GM21717 (cell line): ENCODE data around the gene TPST2.

Experiments
- ATAC-seq: cut with Tn5 transposase; IDR thresholded peaks from one replicate; pipeline ENCODE4 v1.9.1; 2021; ENCODE audit warnings: mild to moderate bottlenecking, moderate library complexity; ENCODE audit not compliant: unreplicated experiment

TPST2 gene

DNA sequence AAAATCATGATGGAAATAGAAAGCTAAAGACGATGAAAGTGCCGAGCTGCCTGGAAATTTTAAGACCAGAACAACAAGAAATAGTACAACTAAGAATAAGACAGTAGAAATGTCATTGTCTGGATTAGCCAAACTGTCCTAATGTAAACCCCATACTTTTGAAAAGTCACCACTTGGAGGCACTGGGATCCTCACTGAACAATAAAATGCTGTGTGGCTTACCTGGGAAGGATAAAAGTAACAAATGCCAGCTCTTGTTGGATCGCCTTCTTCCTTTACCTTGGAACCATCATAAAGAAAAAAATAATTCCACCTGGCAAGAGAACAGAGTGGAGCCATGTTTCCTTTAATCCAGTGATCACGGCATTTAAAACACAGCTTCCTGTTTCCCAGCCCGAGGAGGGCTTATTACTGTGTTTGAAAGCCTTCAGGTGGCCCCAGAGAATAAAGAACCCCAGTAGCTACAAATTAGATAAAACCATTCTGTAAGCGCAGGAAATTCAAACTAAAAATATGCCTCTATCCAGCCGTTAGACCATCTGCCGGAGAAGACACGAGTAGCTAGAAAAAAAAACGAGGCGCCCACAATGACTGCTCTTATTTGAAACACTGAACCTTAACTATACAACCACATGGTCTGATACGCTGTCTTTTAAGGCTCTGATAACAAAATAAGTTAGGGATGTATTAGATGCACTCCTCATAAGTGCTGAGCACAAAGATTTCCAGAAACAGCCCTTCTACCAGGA is 110.7 kb downstream of the TPST2 start:
- ATAC-seq = no peak

DNA sequence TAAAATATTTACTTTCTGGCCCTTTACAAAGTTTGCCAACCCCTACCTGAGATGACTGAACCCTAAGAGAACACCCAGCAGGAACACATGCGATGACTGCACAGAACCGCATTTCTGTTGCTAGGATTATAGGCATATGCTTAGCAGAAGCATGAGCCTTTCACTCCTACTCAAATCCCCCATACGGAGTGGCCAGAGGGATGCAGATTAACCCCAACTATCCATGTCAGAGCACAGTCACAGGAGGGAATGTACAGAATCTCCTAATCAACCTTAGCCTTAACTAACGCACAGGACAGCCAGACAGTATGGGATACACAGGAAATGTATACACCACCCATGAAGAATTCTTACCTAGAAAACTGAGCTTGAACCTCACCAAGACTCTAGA is 112.6 kb downstream of the TPST2 start:
- no peak for ATAC-seq

DNA sequence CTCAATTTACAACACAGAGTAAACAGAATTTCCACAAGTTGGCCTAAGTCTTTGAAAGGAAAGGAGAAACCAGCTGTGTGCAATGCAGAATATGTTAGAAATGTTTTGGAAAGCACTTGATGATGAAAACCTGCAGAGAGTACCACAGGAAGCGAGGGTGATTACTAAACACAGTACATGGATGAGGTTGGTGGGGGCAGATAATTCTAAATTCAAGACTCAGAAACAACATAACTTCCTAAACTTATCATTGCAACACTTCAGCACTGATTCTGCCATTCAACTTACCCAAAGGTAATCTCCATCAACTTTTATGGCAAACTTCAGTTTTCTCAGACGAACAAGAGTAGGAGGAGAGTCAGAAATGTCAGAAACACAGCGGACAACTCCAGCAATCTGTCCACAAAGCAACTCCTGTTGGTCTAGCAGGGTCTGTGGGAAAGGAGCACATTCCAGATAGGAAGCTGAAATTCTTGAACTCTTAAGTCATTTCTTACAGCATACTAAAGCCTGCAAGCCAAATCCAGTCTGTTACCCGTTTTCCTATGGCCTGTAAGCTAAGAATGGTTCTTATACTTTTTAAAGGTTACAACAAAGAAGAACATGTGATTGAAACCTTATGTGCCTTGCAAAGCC is 113.1 kb downstream of the TPST2 start:
- ATAC-seq = no peak

DNA sequence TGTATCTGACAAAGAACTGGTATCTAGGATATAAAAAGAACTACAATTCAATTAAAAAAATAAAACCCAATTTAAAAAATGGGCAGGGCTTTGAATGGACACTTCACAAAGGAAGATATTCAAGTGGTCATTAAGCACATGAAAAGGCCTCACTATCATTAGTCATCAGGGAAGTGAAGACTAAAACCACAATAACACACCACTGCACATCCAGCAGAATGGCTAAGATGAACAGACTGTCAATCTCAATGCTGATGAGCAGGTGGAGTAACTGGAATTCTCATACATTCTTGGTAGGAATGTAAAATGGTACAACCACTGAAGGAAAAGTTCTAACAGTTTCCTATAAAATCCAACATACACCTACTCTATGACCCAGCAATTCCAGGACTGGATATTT is 115.2 kb downstream of the TPST2 start:
- ATAC-seq = no peak
